ENCODE measurements around the gene HAAO. TPM values are rescaled to one million over a fixed set of nuclear protein-coding genes. Genes with fewer than 3 reads are reported as not detected.

The HAAO gene
- total RNA-seq, 1 experiment from 2014 or later: 6.6 TPM

- H3K27me3 Mint-ChIP-seq (ENCODE audit: low read depth): no peaks in the 10 kb centered on the region
- no peaks in the 10 kb centered on the region for H4K20me1 ChIP-seq (ENCODE audit: control insufficient read depth, insufficient read depth, insufficient read length)
- no peaks in the 10 kb centered on the region for H3K9me3 Mint-ChIP-seq
Measured at GRCh38 chr2:42765686-42766085, 26.7 kb downstream of the HAAO start.

More at GRCh38 chr2:42765686-42766085, 26.7 kb downstream of the HAAO start:
- no peaks in the 10 kb centered on the region for H3K9me3 ChIP-seq (ENCODE audit: control insufficient read depth, low read depth, low read length)
- H2BK120ac ChIP-seq (ENCODE audit: low read depth, low read length, poor library complexity, severe bottlenecking): no peak overlapping the region
- H3K79me2 ChIP-seq (ENCODE audit: insufficient read depth, low read length): no peaks in the 10 kb centered on the region
- no peak overlapping the region for H3K56ac ChIP-seq (ENCODE audit: insufficient read length, low read depth, low read length)
- H3K27ac Mint-ChIP-seq: peak overlapping the region in 1 of 3 experiments; percentile 94; a peak in 3 of 7 replicates
- DNase-seq: no peak
- H3K4ac ChIP-seq (ENCODE audit: low read depth, low read length): no peak overlapping the region
- peaks cover 12 to 32% of the 10 kb centered on the region in 2 experiments for H3K4me1 Mint-ChIP-seq
- H3K4me3 Mint-ChIP-seq: no peak overlapping the region; a peak in 1 of 5 replicates
- H3K36me3 Mint-ChIP-seq (ENCODE audit: insufficient read depth in 1 of 3, low read depth in 3 of 3): peaks cover 4 to 9% (median 5%) of the 10 kb centered on the region in 3 experiments; a peak in 6 of 7 replicates
- H3T11ph ChIP-seq (ENCODE audit: low read length): no peak overlapping the region
- no peak overlapping the region for H3K14ac ChIP-seq (ENCODE audit: insufficient read depth, low read length)
- H3K4me1 ChIP-seq (ENCODE audit: insufficient read depth, low read length): no peaks in the 10 kb centered on the region
- no CpG with 5 or more reads among the region's 9 CpGs for whole genome bisulfite sequencing (ENCODE audit: extremely low coverage, insufficient read length, low lambda C conversion rate)
- H4K8ac ChIP-seq (replicated peaks; ENCODE audit: insufficient read length, low read depth, low read length): no peak overlapping the region
- H4K5ac ChIP-seq (ENCODE audit: insufficient read length, low read depth, low read length): no peak overlapping the region
- no peak overlapping the region for H2AK5ac ChIP-seq (ENCODE audit: insufficient read length, low read length)
- H2BK5ac ChIP-seq (ENCODE audit: insufficient read length, low read length): no peak overlapping the region
- no peak overlapping the region for H3K9ac ChIP-seq (ENCODE audit: extremely low read depth, insufficient read length, low read length)
- H3K4me2 ChIP-seq (ENCODE audit: insufficient read depth, insufficient read length, low read length): no peak overlapping the region
- H3K23ac ChIP-seq (ENCODE audit: insufficient read length, low read depth, low read length): no peak overlapping the region
- H2AFZ ChIP-seq (ENCODE audit: low read length): no peak overlapping the region
- TF ChIP-seq CTCF (conservative IDR thresholded peaks at IDR 0.05): no peak
- H3K79me1 ChIP-seq (ENCODE audit: insufficient read depth, low read depth, low read length, poor library complexity, severe bottlenecking): no peaks in the 10 kb centered on the region
- H4K91ac ChIP-seq (ENCODE audit: insufficient read length, low read depth, low read length): no peak overlapping the region
- no peaks in the 10 kb centered on the region for H3K23me2 ChIP-seq (ENCODE audit: insufficient read length, low read depth, low read length, poor library complexity, severe bottlenecking)
- no peak overlapping the region for H2BK15ac ChIP-seq (ENCODE audit: low read depth, low read length)
- no peaks in the 10 kb centered on the region for H3K27me3 ChIP-seq (ENCODE audit: insufficient read depth, low read length)
- no peak overlapping the region for H3K18ac ChIP-seq (ENCODE audit: insufficient read length, low read depth, low read length)
- no peak overlapping the region for H2BK20ac ChIP-seq (ENCODE audit: low read depth, low read length, poor library complexity, severe bottlenecking)
- H2BK12ac ChIP-seq (ENCODE audit: insufficient read length, low read depth, low read length): no peak overlapping the region
- H3K27ac ChIP-seq (ENCODE audit: insufficient read length, low read depth, low read length): no peak overlapping the region

Measured in H9 (cell line).